Stimulated activated CD4-positive, alpha-beta T cell treated with anti-CD3 and anti-CD28 coated beads, TNF-alpha, amount 100 ng/mL, for 1 hour (primary cell): ENCODE measurements around the gene NEUROG1.
"Not testable (repeated sequence)": the region's sequence is repeated elsewhere in the genome, so short reads cannot be mapped to it uniquely, and the experiment has no call there.

Source experiments
- DNase-seq, 3 donors: peaks; one replicate each; pipeline ENCODE4 v3.0.0-alpha.2; 2020; ENCODE audit warnings: low read depth in 3 of 3, low spot score in 1 of 3

Gene NEUROG1

GRCh38 chr5:135497971-135498636 lies 37.7 kb downstream of the NEUROG1 start:
- no peak for DNase-seq

DNA sequence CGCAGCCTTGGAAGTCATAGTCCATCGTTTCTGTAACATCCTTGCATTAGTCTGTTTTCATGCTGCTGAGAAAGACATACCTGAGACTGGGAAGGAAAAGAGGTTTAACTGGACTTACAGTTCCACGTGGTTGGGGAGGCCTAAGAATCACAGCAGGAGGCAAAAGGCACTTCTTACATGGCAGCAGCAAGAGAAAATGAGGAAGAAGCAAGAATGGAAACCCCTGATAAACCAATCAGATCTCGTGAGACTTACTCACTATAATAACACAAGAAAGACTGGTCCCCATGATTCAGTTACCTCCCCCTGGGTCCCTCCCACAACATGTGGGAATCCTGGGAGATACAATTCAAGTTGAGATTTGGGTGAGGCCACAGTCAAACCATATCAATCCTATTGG lies 40.2 kb downstream of the NEUROG1 start:
- not testable (repeated sequence) for DNase-seq

DNA sequence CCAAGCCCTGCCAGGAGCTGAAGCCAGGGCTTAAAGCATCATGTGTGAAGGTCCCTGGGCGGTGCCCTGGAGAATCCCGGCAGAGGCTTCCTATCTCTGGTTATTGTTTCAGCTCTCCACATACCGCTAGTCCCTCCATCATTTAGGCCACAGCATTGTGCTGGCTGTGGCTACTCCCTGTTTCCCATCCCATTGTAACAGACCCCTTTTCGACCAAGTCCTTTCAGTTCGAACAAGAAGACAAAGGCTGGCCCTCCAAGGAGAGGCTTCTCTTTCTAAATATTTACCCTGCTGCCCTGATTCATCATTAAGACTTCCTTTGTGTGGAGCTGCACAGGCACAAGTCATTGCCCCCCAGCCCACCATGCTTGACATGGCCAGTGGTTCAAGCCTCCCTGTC lies 41.6 kb downstream of the NEUROG1 start:
- DNase-seq: no peak

DNA sequence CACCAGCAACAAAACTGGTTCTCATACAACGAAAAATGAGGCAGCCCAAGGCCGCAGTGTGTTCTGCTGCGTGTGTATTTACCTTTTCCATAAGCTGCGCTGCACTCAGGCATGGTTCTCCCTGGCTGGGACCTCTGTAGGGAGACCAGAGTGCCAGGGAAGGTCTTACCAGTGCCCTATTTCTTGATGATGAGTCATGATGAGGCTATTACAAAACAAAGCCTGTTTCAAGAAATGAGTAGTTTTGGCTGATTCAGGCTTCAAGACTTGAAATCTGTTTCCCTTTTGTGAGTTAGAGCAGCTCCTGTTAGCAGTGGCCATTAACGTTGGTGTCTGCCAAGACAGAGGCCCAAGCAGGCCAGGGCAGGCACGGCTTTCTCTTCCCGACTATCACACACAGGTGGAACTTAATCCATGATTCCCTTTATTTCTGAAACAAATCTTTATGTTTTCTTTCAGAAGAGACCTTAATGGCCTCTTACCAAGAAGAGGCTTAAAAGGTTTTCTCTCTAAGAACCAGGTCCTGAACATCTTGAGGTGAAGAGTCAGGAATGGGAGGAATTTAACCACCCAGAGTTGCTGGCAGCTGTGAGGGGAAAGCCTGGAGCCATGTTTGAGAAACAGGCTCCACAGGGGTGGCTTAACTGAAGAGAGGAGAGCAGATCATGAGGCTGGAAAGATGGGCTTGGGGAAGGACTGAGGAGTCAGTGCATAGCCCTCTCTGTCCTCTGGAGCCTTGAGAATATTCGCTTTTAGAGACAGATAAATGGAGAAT lies 42.2 kb downstream of the NEUROG1 start:
- no peak for DNase-seq

- DNase-seq: no peak
Measured at GRCh38 chr5:135492319-135492626, 43.5 kb downstream of the NEUROG1 start.

DNA sequence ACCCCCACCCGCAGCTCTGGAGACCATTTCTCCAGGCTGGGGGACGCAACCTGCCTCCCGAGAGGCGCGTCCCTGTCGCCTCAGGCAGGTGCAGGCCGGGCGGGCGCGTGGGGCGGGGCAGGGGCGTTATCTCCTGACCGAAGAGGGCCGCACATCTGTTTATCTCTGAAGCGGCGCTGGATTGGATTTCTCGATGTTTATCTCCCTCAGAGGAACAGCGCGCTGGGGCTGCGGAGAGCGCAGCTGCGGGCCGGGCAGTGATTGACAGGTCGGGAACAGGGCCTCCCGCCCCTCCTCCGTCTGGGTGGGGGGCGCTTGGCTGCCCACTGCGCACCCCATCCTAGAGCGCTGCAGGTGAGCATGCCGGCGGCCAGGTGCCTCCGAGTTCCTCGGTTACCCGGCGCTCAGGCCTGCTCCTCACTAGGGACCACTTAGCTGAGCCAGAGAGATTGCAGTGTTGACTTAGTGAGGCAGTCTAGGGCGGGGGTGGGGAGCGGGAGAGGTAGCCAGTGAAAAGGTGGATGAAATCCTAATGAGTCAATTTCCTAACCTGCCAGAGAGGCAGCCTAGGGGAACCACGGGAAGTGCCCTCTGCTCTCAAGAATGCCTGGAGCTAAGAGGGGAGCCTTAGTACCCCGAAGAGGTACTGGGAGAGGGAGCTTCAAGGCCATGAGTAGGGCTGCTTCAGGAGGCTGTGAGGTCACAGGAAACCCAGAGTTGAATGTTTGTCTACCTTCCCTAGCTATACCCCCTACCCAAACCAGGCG lies 44.0 kb downstream of the NEUROG1 start:
- no peak for DNase-seq

DNA sequence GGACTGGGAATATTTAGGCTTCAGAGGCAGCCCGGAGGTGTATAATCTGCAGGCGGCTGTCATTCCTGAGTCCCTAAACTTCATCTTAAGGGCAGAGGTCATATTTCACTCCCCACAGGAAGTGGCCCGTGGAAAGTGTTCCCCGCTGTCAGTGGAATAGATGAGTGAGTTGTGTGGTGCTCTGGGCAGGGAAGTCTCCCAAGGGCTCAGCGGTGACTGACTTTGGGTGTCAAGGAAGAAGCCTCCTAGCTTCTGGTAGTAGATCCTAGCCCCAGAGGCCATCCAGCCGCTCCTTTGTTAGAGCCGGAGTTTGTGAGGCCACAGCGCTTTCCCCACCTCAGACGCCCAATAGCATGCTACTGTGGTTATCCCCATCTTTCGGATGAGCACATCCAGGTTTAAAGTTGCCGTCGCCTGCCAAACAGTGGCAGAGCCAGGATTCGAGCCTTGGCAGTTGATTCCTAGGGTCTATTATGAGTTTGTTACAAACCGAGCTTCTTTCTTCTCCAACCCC lies 44.7 kb downstream of the NEUROG1 start:
- DNase-seq: no peak

DNA sequence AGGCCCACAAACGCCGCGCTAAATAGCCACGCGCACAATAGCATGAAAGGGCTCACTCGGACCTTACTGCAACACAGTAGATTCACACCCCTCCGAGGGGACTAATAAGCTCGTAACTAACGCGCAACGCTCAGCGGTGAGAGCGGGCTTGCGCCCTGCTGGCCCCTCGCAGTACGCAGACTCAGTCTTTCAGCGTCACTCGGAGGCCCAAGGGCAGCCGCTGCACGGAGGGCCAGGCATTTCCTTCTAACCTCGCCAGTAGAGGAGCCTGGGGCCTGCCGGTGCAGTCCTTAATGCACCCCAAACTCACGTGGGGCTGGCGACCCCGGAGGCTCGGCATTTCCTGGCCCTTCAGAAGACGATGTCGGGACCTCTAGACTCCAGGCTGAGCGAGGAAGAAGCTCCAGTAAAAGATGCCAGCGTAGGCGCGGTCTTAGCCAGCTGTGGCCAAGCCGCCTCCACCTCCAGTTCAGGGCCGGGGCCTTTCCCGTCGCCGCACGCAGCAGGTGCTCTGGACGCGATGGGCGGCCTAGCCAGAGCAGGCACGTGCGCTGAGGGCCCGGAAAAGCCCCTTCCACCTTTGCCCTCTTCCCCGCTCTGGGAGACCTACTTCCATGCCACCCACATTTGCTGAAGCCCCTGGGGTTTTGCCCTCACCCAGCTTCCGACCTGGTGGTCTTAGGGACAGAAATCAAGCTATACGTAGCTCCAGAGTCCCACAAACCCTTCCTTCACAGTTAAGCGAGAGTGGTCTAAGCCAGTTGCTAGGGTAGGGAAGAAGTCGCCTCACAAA lies 45.3 kb downstream of the NEUROG1 start:
- no peak for DNase-seq

DNA sequence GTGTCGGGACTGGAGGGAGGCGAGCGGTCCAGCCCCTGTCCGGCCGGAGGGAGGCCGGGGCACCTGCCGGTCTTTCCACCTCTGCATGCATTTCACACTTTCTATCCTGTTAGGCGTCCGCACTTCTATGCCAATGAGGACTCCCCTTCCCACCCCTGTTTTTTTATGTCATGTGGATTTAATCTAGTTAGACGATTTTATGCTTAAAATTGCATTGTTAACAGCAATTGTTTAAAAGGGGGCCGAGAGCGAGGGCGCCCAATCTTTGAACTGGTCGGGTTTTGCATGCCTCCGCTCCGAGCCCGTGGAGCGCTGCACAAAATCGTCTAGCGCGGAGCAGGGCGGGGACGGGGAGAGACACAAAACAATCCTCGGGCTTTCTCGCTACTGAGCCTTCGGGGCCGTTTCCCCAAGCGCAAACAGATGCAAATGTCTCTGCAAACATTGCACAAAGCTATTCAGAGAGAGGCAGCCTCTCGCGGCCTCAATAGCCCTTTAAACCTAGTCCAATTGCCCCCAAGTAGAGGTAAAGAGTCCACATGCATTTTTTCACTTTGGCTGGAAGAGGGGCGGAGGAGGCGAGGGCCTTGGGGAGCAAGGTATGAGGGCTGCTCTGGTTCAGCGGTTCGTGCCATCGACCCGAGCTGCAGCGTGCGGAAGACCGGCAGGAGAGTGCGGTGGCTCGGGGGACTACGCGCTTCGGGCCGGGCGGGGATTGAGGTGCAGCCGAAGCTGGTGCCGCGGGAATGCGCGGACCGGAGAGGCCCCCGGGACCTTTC lies 46.1 kb downstream of the NEUROG1 start:
- DNase-seq: no peak

GRCh38 chr5:135488727-135489465 lies 46.9 kb downstream of the NEUROG1 start:
- DNase-seq: no peak

- DNase-seq: no peak
Measured at GRCh38 chr5:135487839-135488514, 47.8 kb downstream of the NEUROG1 start.

- DNase-seq: no peak
Measured at GRCh38 chr5:135487037-135487395, 48.7 kb downstream of the NEUROG1 start.

DNA sequence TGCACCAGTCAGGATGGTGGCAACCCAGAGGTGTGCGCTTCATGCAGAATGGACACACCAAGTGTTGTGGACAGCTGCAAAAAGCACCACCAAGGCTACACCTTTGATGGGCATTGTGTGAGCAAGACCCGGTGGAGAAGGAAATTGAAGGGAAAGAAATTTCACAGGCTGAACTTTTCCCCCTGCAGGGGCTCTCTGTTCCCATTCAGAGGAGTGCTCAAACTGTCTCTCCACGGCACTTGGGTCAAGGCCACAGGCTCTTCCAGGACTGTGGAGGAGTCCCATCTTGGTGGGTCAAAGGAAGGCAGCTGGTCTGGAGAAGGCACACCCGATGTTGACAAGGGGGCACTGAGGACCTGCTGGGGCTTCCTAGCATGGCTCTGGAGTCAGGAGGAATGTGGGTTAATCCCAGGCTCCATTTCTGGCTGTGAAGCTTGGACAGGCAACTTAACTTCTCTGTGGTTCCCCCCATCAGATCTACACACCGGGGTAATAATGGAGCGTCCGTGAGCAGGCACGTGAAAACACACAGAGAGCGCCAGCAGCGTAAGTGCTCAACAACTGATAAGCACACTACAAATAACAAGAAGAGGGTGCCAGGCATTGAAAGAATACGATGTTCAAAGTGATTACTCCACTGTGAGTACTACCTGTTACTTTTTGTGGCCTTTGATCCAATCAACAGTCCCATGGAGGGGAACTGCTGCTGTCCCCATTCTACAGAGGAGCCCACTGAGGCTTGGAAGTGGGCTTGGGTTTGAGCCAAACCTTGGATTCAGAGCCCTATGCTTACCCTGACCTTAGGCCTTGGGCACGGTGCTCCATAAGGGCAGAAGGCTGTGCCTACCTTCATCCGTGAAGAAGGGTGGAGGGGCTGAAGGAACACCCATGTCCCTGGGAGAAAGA lies 49.4 kb downstream of the NEUROG1 start:
- no peak for DNase-seq

GRCh38 chr5:135484674-135485086 lies 51.1 kb downstream of the NEUROG1 start:
- no peak for DNase-seq
